Kidney capillary endothelial cell (primary cell): ENCODE results near the gene RIC3.

Experiments used
- DNase-seq: peaks from one replicate; pipeline ENCODE4 v3.0.0-alpha.2; 2018; ENCODE audit warnings: low spot score

RIC3 gene, protein sequence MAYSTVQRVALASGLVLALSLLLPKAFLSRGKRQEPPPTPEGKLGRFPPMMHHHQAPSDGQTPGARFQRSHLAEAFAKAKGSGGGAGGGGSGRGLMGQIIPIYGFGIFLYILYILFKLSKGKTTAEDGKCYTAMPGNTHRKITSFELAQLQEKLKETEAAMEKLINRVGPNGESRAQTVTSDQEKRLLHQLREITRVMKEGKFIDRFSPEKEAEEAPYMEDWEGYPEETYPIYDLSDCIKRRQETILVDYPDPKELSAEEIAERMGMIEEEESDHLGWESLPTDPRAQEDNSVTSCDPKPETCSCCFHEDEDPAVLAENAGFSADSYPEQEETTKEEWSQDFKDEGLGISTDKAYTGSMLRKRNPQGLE

DNA sequence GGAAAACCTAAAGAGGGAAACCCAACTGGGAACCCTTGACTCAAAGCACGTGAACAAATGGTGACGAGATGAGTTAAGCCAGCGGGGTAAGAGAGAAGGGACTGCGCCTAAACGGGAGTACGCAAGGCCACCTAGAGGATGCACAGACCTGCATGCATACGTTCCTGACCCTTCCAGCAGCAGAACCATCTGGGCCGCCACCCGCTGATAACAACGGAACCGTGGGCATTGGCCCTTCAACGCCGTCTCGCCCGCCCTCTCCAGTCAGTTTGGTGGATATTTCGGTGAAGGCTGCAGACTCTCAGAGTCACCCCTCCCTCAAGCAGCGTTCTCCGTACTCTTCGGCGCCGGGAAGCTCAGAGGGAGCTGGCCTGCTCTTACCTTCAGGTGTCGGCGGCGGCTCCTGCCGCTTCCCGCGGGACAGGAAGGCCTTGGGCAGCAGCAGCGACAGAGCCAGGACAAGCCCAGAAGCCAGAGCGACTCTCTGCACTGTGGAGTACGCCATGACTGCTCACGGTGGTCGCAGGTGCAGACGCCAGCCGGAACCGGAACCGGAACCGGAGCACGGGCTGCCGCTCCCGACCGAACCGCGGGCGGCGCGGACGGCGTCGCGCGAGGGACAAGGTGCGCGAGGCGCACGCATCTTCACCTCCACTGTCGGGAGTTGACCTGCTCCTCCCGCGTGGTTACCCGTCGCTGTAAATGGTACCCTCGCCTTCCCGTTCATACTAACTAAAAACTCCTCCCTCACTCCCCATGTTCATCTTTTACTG is at the start of gene RIC3:
RIC3 (minus strand) TSS at position 541 of the 773 bp plus-strand sequence; CDS start at position 505, 36 bp downstream.
- no peak for DNase-seq

DNA sequence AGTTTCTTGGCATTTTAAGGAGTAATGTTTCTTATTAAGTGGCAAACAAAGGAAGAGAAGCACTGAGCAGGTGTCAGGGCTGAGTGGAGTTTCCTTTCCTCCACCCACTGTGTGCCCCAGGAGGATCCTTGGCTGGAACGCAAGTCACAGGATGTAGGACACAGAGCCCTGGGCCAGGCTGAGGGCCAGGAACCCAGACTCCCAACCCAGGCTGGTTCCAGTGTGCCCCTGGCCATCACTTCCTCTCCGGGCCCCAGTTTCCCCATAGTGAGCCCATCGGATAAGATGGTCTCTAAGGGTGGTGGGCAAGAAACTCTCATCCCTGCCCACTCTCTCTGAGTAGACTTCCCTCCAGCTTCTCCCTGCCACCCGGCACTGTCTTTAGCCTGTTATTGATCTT is 49.6 kb upstream of the RIC3 start:
- DNase-seq: no peak

DNA sequence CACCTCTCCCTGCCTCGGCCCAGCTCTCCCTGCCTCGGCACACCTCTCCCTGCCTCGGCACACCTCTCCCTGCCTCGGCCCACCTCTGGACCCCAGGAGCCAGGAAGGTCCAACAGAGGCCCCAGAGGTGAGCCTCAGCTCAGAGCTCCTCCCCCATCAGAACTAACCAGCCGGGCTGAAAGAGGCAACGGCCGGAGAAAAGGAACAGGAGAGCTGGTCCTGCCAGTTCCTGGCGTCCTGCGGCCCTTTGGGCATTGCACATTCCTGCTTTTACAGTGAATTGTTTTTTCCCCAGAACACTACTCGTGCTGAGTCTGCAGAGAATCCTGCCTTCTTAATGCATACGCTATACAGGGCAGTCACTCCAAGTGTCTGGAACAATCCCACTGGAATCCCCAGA is 49.1 kb upstream of the RIC3 start:
- DNase-seq: no peak

DNA sequence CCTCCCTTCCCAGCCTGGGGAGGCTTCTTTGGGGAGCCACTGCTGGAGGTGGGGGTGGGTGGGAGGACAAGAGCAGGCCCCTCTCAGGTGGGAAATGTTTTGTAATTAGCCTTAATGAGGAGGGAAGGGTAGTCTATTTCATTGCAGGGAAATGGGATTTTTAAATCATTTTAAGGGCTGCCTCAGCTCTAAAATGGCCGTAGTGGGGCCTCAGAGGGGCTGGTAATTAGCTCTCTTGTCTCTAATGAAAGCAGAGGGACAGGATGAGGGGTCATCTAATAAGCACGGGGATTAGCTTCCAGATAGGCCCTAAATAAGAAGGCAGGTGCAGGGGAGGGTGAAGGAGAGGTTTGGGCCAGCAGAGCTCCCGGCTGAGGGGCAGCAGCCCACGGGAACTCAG is 48.3 kb upstream of the RIC3 start:
- no peak for DNase-seq

DNA sequence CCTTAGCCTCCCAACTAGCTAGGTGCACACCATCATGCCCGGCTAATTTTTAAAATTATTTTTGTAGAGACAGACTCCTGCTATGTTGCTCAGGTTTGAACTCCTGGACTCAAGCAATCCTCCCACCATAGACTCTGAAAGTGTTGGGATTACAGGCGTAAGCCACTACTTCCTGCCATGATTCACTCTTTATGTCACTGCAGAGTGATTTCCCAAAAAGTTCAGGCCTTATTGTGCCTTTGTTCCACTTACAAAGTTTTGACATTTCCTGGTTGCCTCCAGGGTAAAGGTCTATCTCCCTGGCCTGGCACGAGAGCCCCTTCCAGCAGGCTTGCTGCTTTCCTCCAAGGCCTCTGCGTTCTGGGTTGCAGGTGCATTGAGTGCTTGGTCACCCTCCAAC is 44.6 kb upstream of the RIC3 start:
- DNase-seq: peak; percentile 16

DNA sequence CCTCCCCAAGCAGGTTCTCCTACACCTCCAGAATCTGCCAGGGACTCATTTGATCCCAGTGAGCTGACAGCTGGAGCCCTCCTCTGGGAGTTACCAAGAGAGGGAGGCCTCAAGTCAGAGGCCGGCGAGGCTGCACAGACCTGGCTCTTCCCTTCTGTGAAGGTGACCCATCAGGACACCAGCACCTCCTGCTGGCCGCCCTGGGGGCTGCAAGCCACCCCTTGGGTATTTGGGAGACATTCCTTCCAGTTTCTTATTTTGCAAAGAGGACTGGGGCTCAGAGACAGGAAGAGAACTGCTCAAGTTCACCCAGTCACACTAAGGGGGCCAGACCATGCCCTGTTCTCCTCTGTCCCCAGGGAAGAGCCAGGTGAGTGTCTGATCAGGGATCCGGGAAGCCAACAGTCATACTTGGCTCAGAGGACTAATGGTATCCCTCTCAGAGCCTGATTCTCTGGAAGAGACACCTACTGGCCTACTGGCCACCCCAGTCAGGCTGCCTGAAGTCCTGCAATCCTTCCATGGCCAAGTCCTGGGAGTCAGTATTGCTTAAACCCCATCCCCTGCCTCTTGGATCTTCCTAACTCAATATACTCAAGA is 40.5 kb upstream of the RIC3 start:
- DNase-seq: no peak

DNA sequence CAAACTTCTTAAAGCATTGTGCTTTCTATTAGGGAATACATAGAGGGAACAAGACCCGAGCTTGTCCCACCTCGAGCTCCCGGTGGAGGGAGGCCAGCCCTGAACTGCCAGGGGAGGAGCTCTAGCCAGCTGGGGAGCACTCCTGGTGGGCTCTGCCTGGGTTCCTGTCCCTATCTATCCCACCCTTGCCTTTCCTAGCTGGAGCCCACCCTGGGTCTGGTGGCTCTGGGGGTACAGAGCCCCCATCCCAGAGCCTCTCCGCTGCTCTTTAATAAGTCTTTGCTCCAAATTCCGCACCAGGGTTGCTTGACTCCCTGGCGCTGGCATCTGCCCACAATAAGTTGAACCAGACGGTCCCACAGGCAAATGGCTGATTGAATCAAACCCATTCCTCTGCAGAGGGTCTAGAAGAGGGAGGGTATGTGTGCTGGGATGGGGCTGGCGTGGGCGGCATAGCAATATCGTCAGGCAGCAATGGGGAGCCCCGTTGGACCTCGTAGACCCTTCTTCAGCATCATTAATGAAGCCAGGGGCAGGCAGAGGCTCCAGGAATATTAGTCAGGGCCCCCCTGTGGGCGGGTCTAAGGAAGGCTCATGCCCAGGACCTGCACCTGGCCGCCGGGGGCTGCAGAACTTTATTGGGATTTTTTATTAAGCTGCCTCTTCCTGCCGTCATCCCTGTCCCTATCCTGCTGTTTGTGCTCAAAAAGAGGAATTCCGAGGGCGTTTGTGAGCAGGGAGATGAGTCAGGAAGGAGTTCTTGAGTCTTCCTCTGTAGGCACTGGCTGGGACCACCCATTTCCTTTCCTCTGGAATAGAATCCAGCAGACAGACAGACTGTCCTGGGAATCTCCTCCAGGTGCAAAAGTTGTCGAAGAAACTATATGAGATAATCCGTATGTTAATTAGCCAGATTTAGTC is 38.5 kb upstream of the RIC3 start:
- DNase-seq: peak; percentile 23

DNA sequence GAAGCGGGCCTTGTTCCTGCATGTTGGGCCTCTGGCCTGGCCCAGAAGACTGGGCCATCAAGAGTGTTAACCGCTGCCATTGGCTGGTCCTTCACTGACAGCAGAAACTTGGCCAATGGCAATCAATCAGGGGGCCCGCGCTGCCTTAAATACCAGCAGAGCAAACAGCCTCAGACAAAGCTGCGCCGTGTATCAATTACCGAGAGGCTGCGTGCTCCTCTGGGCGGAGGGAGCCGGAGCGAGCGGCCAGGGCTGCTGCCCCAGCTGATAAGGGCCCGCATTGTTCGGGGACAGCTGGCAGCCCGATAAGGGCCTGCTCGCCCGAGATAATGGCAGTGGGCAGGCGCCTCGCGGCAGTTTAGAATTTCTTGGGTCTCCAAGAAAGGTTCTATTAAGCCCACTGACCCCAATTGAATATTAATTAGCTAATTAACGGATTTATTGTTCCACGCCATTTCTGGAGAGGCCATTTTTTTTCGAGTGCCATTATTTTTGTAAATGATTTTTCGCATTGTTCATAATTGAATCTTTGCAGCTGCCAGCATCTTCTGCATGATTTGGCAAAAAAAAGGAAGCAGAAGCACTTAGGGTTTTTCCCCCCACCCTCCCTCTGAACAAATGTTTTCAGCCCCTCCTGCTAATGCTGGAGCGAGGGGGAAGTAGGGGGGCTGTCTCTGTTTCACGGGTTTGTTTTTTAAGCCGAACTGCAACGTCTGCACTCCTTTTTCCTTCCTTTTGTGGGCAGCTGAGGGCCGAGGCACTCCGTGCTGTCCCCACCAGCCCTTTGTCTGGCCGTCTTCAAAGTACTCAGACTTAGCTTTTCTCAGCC is 37.6 kb upstream of the RIC3 start:
- no peak for DNase-seq

DNA sequence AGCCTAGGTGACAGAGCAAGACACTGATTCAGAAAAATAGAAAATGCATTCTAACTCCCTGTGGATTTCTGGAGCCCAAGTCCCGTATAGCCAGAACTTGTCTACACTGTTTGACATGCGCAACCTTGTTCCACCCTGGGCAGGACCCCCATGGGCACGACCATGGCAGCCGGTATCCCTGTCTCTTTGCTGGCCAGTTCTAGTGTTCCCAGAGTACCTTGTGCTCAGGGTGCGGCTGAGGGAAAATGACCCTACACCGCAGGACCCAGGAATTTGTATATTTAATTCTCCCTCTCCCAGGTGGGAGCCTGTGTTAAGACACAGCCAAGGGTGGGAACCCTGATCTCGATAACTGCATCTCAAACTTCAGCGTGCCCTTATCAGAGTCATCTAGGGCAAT is 36.7 kb upstream of the RIC3 start:
- DNase-seq: no peak

DNA sequence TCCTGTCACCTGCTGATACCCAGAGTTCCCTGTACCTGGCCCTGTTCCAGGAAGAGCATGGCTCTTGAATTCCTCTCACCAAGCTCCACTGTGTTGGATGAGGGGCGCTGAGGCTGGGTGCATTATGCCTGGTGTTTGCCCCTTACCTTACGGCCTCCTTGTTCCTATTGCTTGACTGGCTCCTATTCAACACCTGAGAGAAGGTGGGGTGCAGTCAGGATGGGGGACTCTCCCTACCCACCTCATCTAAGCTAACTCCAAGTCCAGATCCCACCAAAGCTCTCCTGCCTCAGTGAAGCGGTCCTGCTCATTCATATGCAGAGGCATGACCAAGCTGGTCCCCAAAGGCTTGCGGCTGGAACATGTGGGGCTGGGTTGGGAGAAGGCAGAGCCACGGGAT is 35.8 kb upstream of the RIC3 start:
- no peak for DNase-seq

DNA sequence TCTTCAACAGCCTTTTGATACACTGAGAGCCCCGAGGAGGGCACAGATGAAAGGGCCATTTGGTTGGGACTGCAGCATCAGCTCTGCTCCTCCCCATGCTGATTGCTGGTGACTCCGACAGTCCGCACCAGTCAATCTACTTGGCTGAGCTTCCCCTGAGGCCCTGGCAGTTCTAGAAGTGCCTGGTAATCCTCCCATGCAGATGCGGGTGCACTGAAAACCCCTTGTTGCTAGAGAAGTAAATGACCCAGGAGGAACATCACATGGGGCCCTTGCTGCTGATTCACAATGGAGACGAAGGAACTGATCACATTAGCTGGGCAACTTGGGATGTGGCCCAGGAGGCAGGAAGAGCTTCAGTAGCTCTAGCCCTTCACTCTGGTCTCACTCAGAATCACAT is 35.2 kb upstream of the RIC3 start:
- DNase-seq: no peak

DNA sequence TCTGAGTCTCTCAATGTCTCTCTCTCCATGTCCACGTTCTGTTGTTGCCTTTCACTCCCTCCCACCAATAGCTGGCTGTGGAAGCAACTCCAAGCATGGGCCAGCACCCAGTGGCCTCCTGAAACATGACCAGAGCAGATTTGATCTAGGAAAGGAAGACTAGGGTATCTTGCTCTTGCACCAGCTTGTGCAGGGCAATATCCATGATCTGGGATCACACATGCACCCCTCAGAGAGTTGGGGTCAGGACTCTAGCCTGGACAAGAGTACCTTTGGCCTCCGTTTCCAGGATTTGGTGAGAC is 34.5 kb upstream of the RIC3 start:
- DNase-seq: no peak

DNA sequence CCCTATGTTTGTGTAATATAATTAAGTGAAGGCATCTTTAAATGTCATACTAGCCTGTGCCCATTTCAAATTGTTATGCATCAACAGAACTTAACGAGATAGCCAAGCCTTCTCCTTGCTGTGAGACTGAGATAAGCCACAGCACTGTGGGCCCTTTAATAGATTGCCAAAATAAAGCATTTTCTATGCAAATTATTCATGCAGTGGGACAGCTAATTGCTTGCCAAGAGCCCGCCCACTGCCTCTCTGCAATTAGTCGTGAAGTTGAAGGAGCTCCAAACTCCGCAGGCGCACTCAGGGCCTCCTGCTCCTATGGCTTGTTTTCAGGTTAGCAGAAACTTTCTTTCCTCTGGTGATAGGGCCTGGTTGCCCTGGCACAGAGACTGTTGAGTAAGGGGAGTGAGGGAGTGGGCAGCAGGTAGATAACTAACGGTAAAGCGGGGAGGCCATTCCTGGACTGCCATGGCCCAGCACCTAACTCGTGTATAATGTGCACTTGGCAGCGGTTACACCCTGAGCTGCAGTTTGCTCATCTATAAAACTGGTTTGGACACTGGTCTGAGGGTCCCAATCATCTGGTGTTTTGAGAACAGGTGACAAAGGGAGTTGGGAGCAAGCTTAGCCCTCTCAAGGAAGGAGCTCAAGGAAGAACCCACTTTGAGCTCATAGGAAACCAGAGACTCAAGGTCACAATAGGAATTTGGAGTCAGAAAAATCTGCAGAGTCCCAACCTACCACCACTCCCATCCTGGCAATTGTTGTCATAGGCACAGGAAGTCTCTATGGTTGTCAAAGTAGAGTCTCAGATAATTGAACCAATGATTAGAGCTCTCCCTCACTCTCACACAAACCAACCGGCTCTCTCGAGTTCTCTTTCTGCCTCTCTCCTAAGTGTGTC is 33.9 kb upstream of the RIC3 start:
- no peak for DNase-seq

DNA sequence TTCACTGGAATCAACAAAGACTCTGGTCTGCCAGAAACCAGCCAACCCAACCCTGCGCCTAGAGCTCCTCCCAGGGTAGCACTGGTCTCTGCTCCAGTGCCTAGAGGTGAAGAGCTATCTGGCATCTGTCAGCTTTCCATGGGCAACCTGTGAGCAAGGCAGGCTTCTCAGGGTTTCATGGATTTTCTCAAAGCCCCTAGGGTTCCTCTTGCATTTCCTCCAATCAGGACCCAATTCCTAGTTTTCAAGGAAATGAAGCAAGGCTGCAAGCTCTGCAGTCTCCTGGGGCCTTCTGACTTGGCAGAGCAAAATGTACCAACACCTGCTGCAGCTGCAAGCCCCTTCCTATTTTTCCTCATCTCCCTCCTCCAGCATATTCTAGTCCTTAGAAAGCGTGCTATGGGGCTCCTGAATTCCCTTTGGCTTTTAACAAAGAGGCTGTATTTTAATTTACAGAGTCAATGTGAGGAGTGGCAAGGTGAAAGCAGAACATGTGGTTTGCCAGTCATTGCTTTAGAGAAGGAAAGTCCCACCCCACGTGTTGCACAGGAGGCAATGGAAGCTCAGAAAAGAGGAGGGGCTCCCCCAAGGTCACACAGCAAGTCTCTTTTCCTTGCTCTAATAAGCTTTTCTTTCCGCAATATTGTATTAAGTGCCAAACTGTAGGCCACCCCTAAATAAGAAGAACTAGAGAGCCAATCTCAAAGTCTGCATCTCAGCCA is 33.0 kb upstream of the RIC3 start:
- no peak for DNase-seq

DNA sequence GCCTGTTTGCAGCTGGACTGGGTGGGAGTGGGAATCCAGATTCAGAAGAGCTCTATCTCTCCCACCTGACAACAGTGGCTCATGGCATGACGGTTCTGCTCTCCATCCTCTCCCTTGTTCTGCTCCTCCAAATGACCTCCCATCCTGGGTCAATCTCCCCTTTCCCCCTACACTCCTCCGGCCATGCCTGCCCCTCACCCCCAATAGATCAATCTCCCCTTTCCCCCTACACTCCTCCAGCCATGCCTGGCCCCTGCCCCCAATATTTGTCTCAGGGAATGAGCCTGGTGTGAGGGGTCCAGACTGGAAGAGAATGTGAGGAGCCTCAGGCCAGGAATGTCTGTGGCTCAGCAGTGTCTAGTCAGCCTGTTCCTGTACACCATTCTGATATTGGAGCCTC is 30.9 kb upstream of the RIC3 start:
- no peak for DNase-seq

DNA sequence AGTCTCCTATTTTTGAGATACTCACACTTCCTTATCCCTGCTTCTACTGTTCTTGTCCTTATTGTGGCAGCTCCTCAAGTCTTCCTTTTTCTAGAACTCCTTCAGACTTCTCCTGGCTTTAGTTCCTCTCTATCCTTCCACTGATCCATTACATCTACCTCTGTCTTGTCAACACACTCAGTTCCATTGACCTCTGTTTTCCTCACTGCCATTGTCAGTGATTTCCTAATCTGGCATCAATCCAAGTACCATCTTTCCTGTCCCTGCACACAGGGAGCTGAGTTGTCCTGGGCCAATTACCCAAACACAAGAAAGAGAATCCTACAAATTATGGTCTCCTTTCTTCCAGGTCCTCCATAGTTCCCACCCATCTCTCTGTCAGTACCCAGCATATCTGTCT is 27.9 kb upstream of the RIC3 start:
- DNase-seq: no peak

DNA sequence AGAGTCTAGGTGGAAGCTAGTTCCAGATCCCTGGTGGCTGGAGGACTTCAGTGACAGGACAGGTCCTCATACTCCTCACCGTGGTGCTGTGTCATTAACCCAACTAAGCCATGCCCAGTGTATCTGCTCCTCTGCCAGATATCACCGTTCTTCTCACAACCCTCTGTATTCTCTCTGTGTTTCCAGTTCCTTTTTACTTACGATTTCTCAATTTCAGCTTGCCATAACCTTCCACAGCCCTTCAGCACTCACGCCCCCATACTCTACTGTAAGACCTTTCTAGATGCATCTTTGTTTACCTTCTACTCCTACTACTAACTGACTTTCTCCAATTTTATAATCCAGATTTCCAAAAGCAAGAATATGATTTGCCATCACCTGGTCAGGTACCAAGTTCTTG is 26.1 kb upstream of the RIC3 start:
- DNase-seq: no peak

DNA sequence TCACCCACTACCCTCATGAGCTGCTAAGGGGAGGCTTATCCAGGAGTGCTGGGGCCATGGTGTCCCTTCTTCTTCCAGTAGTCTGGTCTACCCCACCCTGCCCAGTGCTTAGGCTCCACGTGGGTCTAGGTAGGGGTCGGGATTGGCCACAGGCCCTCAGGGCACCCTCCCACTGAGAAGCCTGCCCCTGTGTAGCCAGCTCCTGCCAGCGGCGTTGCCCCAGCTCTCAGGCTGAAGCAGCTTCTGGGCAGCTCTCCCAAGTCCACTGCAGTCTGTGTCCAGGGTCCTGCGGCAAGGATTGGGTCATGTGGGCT is 24.0 kb upstream of the RIC3 start:
- no peak for DNase-seq

DNA sequence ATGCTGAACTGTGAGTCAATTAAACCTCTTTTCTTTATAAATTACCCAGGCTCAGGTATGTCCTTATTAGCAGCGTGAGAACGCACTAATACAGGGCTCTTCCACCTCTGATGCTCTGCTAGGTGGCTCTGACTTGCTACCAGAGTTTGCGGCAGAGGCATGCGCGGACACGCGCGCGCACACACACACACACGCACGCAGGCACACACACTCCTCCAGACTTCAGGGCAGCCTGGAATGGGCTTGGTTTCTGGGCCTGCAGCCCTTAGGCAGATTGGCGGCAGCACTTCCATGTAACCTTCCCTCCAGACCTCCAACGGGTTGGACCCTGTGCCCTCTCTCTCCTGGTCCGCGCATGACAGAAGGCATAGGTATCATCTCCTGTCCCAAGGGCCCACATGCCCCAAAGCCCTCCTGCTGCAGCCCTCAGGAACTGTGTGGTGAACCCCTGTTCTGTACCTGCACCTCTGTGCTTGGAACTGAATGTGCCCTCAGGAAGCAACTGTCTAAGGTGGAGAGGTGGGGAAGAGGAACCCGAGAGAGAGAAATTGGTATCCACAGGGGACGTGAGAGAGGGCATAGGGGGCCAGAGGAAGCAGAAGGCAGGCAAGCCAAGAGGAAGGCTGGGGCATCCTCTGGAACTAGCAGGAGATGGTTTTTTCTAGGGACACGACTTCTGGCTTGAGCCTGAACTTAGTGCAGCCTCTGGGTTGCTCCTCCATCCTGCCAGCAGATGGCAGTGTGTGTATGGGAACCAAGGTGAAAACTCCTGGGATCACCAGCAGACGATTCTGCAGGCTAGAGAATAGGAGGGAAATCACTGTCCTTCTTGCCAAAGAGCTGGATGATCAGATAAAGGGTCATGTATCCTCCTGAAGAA is 23.4 kb upstream of the RIC3 start:
- DNase-seq: peak; percentile 67
